Articular chondrocyte of knee joint (primary cell): ENCODE measurements around the gene TMEM267. TPM values are rescaled to one million over a fixed set of nuclear protein-coding genes. Genes with fewer than 3 reads are reported as not detected.

Source experiments
- total RNA-seq: library from RNA; depleted of rRNA; stranded (reverse); fragments of >200 nt; gene quantifications from 2 replicates; pipeline ENCODE4 v1.2.3, GENCODE V29; 2012

Gene TMEM267
- 22.7 and 27.3 TPM in 2 replicates for total RNA-seq

GRCh38 chr5:43483298-43484105 lies at the start of gene TMEM267:
TSS of gene TMEM267 (minus strand) at chr5:43483865. CDS start at chr5:43453969, 29,896 bp downstream.

GRCh38 chr5:43514816-43515677 lies 31.4 kb upstream of the TMEM267 start, which contains the start of gene C5orf34:
TSS of gene C5orf34 (minus strand) at chr5:43515148. CDS start at chr5:43509339, 5,809 bp downstream.

GRCh38 chr5:43412156-43412555 lies 71.5 kb downstream of the TMEM267 start, which contains the start of gene CCL28:
TSS of gene CCL28 (minus strand) at chr5:43412391. CDS start at chr5:43412316, 75 bp downstream.

Other genes starting within 250 kb of the TMEM267 start
- 75.9 and 83.1 TPM in 2 replicates for gene HMGCS1, start 170.5 kb downstream of the TMEM267 start, total RNA-seq
- gene CCL28, start 71.5 kb downstream of the TMEM267 start, total RNA-seq = 14.6 and 15.7 TPM in 2 replicates
- gene C5orf34, start 31.3 kb upstream of the TMEM267 start, total RNA-seq = 4.4 and 6.7 TPM in 2 replicates
- gene PAIP1, start 73.2 kb upstream of the TMEM267 start, total RNA-seq = 110 and 117 TPM in 2 replicates
- gene NNT, start 119.3 kb upstream of the TMEM267 start, total RNA-seq = 108 and 129 TPM in 2 replicates